ES-I3 (cell line): ENCODE measurements around the gene RPL35A.
"Not testable (repeated sequence)": the region's sequence is repeated elsewhere in the genome, so short reads cannot be mapped to it uniquely, and the experiment has no call there.

Experiments
- H3K36me3 ChIP-seq: 2 replicates; pipeline ENCODE4 v1.6.1; 2013; ENCODE audit warnings: mild to moderate bottlenecking, low read length, control low read depth, moderate library complexity; ENCODE audit not compliant: insufficient read depth
- H3K4me1 ChIP-seq: 2 replicates; pipeline ENCODE4 v1.6.1; 2013; ENCODE audit warnings: mild to moderate bottlenecking, control low read depth, low read length; ENCODE audit not compliant: insufficient read depth
- H3K9ac ChIP-seq: 2 replicates; pipeline ENCODE4 v1.6.1; 2013; ENCODE audit warnings: low read depth, mild to moderate bottlenecking, low read length, moderate library complexity
- H3K9me3 ChIP-seq: 2 replicates; pipeline ENCODE4 v1.6.1; 2013; ENCODE audit warnings: mild to moderate bottlenecking, low read length, moderate library complexity; ENCODE audit not compliant: control insufficient read depth, insufficient read depth

RPL35A gene

DNA sequence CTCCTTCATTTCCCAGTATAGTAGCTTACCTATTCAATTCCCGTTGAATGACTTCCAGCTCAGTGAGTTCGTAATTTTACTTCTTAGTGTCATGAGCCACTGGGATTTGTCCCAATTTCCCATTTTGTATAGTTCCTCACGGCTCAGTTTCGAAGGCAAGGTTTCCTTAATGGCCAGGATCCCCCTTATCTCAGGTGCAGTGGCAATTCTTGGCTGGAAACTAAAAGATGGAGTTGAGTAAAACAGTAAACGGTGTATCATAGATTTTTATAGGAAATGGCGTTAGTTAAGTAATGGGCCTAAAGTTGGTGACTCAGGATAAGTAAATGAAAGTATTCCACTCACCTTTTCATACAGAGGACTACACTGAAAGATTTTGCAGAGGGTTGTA lies 9.5 kb downstream of the RPL35A start:
- Histone ChIP-seq H3K36me3 (peaks cover 13% of the 10 kb centered on the region), H3K9me3 (no peaks in the 10 kb centered on the region), H3K9ac (peak overlapping the region; percentile 56; the same call in 1 of the 2 replicates), H3K4me1 (no peaks in the 10 kb centered on the region)

DNA sequence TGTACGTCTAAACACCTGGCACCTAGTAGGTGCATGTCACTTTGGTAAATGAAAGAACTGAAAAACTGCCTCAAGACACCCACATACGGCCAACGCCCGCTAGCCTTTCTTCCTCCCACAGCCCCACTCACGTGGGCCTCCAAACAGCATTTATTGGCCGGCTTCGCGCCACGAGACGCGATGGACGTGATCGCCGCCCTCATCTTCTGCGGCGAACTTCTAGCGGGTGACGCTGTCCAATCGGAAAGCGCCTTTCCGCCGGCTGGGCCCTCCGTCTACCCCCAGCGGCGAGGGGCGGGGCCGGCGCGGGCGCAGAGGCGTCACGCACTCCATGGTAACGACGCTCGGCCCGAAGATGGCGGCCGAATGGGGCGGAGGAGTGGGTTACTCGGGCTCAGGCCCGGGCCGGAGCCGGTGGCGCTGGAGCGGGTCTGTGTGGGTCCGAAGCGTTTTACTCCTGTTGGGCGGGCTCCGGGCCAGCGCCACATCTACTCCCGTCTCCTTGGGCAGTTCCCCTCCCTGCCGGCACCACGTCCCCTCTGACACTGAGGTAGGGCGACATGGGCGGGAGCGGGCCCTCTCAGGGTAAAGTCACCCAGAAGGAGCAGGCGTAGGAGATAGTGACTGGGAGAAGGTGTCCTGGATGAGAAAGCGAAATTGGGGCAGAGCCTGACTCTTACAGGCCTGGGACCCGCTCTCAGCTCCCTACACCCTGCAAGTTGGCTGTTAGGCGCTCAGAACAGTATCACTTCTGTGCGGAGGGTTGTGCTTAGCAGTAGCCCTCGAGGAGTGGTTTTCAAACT lies 10.1 kb downstream of the RPL35A start, which contains the start of gene LMLN:
TSS of gene LMLN (plus strand) at position 327 of the 803 bp plus-strand sequence. CDS start at position 356, 29 bp downstream.
- peaks cover 7% of the 10 kb centered on the region; the same call in 1 of the 2 replicates for H3K36me3 ChIP-seq
- H3K9ac ChIP-seq, result peak within 1 kb of the TSS; percentile 56
- H3K9me3 ChIP-seq, result no peaks in the 10 kb centered on the region
- H3K4me1 ChIP-seq, result no peaks in the 10 kb centered on the region

- Histone ChIP-seq H3K9me3 (no peaks in the 10 kb centered on the region), H3K36me3 (no peaks in the 10 kb centered on the region), H3K4me1 (no peaks in the 10 kb centered on the region), H3K9ac (peak overlapping the region; percentile 56)
Measured at GRCh38 chr3:197960694-197961581, 10.9 kb downstream of the RPL35A start.

DNA sequence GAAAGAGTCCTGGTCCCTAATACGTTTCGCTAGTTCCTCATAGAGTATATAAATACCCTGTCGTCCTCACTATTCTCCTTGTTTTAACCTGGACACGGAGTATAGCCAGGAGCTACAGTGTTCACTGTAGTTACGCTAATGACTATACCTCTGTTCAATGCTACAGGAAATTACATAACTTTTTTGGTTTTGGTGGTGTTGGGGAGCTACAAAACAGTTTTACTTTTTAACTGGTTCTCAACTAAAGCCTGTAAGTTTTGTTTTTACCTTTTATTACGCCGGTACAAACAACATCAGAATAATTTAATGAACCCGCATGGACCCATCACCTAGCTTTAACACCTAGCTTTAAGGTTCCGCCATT lies 11.6 kb downstream of the RPL35A start:
- no peaks in the 10 kb centered on the region for H3K36me3 ChIP-seq
- peaks cover 2% of the 10 kb centered on the region; the same call in 1 of the 2 replicates for H3K9me3 ChIP-seq
- H3K9ac ChIP-seq, result no peak overlapping the region
- H3K4me1 ChIP-seq, result no peaks in the 10 kb centered on the region

DNA sequence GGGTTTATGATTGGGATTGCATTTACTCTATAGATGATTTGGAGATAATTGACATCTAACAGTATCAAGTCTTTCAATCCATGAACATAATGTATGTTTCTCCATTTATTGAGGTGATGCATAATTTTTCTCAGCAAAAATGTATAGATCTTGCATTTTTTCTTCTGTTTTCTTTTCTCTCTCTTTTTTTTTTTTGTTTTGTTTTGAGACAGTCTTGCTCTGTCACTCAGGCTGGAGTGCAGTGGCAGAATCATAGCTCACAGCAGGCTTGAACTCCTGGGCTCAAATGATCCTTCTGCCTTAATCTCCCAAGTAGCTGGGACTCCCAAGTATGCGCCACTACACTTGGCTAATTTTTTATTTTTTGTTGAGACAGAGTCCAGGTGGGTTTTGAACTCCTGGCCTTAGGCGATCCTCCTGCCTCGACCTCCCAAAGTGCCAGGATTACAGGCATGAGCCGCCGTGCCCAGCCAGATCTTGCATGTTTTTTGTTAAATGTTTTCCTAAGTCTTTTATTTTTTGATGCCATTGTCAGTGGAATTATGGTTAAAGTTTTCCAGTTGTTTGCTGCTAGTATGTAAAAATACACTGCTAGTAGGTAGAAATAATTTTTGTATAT lies 13.1 kb downstream of the RPL35A start:
- H3K4me1 ChIP-seq, result no peaks in the 10 kb centered on the region
- H3K9ac ChIP-seq, result no peak overlapping the region
- H3K36me3 ChIP-seq, result no peaks in the 10 kb centered on the region
- peaks cover 10% of the 10 kb centered on the region for H3K9me3 ChIP-seq

DNA sequence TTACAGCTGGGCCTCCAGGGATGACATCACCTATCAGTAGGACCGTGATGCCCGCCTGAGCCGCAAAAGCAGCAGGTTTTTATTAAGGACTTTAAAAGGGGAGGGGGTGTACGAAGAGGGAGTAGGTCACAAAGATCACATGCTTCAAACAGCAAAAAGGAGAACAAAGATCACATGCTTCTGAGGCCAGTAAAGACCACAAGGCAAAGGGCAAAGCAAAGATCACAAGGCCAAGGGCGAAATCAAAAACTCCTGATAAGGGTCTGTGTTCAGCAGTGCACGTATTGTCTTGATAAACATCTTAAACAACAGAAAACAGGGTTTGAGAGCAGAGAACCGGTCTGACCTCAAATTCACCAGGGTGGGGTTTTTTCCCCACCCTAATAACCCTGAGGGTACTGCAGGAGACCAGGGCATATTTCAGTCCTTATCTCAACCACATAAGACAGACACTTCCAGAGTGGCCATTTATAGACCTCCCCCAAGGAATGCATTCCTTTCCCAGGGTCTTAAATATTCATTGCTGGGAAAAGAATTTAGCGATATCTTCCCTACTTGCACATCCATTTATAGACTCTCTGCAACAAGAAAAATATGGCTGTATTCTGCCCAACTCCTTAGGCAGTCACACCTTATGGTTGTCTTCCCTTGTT lies 17.5 kb downstream of the RPL35A start:
- H3K4me1 ChIP-seq, H3K9ac ChIP-seq, H3K36me3 ChIP-seq: not testable (repeated sequence)
- peaks cover 16% of the 10 kb centered on the region for H3K9me3 ChIP-seq

DNA sequence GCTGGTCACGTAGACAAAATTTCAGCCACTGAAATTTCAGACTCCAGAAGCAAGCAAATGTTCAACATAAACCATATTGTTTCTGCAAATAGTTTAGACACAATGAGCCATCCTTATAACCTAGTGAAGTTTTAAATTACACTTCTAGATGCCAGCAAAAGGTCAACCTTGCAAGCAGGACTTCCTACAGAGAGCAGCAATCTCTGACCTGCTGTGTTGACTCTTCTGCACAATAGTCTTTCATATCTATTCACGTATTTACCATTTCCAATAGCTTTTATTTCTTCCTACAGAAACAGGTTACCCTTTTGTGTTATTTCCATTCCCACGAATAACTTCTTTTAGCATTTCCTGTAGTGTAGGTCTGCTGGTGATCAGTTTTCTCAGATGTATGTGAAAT lies 20.6 kb downstream of the RPL35A start:
- Histone ChIP-seq H3K9me3 (peaks cover 17% of the 10 kb centered on the region), H3K4me1 (no peaks in the 10 kb centered on the region), H3K36me3 (no peaks in the 10 kb centered on the region), H3K9ac (no peak overlapping the region)

DNA sequence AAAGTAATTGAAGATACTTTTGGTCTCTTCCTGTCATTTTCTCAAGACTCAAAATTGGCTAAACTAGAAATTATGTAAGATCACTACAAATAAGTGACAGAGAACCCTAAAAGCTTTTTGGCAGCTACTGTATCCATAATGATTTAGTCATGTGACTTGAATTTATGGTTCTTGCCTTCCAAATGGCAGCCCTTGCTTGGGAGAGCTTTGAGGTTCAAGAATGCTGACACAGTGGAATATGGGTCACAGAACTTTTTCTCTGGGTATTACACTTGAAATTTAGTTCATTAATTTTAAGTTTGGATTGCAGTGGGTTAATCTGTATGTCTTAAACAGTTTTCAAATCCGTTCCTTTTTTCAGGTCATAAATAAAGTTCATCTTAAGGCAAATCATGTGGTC lies 24.0 kb downstream of the RPL35A start:
- Histone ChIP-seq H3K36me3 (no peaks in the 10 kb centered on the region), H3K9me3 (peaks cover 7% of the 10 kb centered on the region; the same call in 1 of the 2 replicates), H3K9ac (no peak overlapping the region), H3K4me1 (no peaks in the 10 kb centered on the region)

GRCh38 chr3:197975311-197975710 lies 25.3 kb downstream of the RPL35A start:
- no peaks in the 10 kb centered on the region for H3K36me3 ChIP-seq
- H3K9ac ChIP-seq, result no peak overlapping the region
- peaks cover 7% of the 10 kb centered on the region; the same call in 1 of the 2 replicates for H3K9me3 ChIP-seq
- no peaks in the 10 kb centered on the region for H3K4me1 ChIP-seq

GRCh38 chr3:197983076-197983475 lies 33.1 kb downstream of the RPL35A start:
- H3K36me3 ChIP-seq, result no peaks in the 10 kb centered on the region
- H3K9me3 ChIP-seq, result no peaks in the 10 kb centered on the region

DNA sequence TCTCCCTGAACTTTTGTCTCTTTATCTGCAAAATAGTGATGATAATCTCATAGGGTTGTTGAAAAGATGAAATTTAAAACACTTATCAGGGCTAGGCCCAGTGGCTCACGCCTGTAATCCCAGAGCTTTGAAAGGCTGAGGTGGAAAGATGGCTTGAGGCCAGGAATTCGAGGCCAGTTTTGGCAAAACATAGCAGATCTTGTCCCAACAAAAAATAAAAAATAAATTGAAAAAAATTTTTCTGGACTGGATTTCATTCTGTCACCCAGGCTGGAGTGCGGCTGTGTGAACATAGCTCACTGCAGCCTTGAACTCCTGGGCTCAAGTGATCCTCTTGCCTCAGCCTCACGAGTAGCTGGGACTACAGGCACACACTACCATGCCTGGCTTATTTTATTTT lies 39.7 kb downstream of the RPL35A start:
- Histone ChIP-seq H3K9me3 (no peaks in the 10 kb centered on the region), H3K36me3 (no peaks in the 10 kb centered on the region), H3K9ac (no peak overlapping the region), H3K4me1 (no peaks in the 10 kb centered on the region; the same call in 1 of the 2 replicates)

More at GRCh38 chr3:197983076-197983475, 33.1 kb downstream of the RPL35A start:
- H3K4me1 ChIP-seq, result no peaks in the 10 kb centered on the region
- H3K9ac ChIP-seq, result no peak overlapping the region

DNA sequence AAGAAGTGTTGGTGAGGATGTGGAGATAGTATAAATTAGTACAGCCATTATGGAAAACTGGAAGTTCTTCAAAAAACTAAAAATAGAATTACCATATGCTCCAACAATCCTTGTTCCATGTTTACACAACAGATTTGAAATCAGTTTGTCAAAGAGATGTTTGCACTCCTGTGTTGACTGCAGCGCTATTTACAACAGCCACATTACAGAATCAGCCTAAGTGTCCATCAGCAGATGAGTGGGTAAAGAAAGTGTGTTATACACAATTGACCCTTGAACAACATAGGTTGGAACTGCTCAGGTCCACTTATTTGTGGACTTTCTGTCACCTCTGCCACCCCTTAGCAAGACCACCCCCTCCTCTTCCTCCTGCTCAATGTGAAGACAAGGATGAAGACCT lies 44.7 kb downstream of the RPL35A start:
- no peak overlapping the region for H3K9ac ChIP-seq
- no peaks in the 10 kb centered on the region for H3K36me3 ChIP-seq
- H3K4me1 ChIP-seq, result no peaks in the 10 kb centered on the region; the same call in 1 of the 2 replicates

DNA sequence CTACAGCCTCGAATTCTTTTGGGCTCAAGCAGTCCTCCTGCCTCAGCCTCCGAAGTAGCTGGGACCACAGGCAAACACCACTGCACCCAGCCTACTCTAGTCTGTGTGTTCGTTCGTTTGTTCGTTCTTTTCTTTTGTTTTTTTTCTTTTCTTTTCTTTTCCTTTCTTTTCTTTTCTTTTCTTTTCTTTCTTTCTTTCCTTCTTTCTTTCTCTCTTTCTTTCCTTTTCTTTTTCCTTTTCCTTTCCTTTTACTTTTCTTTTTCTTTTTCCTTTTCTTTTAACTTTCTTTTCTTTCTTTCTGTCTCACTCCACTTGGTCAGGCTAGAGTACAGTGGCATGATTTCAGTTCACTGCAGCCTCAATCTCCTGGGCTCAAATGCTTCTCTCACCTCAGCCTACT lies 46.9 kb downstream of the RPL35A start:
- Histone ChIP-seq H3K9ac (no peak overlapping the region), H3K36me3 (no peaks in the 10 kb centered on the region), H3K4me1 (no peaks in the 10 kb centered on the region; the same call in 1 of the 2 replicates), H3K9me3 (no peaks in the 10 kb centered on the region)

More for the DNA sequence above, 44.7 kb downstream of the RPL35A start:
- no peaks in the 10 kb centered on the region for H3K9me3 ChIP-seq

DNA sequence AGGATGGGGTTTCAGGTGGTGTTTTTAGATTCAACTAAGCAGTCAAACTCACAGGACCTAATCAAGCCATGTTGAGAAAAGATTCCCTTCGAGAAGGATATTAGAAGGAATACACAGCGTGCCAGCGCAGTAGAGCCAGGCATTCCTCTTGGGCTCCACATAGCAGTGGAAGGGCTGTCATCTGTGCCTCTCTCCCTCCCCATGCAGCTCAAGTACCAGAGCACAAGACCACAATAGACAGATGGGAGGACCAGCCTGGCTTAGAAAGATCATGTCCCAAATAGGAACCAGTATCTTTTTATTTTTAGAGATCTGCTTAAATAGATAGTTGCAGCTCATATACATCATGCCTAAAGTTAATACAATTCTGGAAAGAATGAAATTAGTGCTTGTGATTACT lies 47.9 kb downstream of the RPL35A start:
- H3K9me3 ChIP-seq, result no peaks in the 10 kb centered on the region
- no peaks in the 10 kb centered on the region; the same call in 1 of the 2 replicates for H3K4me1 ChIP-seq
- no peaks in the 10 kb centered on the region for H3K36me3 ChIP-seq
- no peak overlapping the region for H3K9ac ChIP-seq
